Muscle layer of colon (tissue), 2 donors: ENCODE results near the gene PRR35.

Experiments
- H3K27ac ChIP-seq: one replicate; pipeline ENCODE4 v1.7.0; 2013; ENCODE audit warnings: low read depth, mild to moderate bottlenecking, low read length, moderate library complexity
- H3K27me3 ChIP-seq, 2 donors: one replicate each; pipeline ENCODE4 v1.7.0; 2013; ENCODE audit warnings: low read length in 2 of 2, mild to moderate bottlenecking in 2 of 2; ENCODE audit not compliant: insufficient read depth in 2 of 2, control insufficient read depth in 1 of 2
- H3K36me3 ChIP-seq: one replicate; pipeline ENCODE4 v1.7.0; 2013; ENCODE audit warnings: mild to moderate bottlenecking, low read length; ENCODE audit not compliant: insufficient read depth
- H3K4me1 ChIP-seq: one replicate; pipeline ENCODE4 v1.7.0; 2013; ENCODE audit warnings: mild to moderate bottlenecking, low read length; ENCODE audit not compliant: insufficient read depth
- H3K4me3 ChIP-seq, 2 donors: one replicate each; pipeline ENCODE4 v1.7.0; 2013; ENCODE audit warnings: low read length in 2 of 2, low read depth in 1 of 2, mild to moderate bottlenecking in 1 of 2, moderate library complexity in 1 of 2
- H3K9ac ChIP-seq: one replicate; pipeline ENCODE4 v1.7.0; 2013; ENCODE audit warnings: low read length
- H3K9me3 ChIP-seq: one replicate; pipeline ENCODE4 v1.7.0; 2013; ENCODE audit warnings: mild to moderate bottlenecking, low read length
- donor health status: abdominal sarcoma.
- donor health status: Adenocarcinoma of cecum.

The PRR35 gene

GRCh38 chr16:540645-541340 lies 19.4 kb upstream of the PRR35 start:
- Histone ChIP-seq H3K9ac (no peak overlapping the region), H3K9me3 (no peaks in the 10 kb centered on the region), H3K4me1 (no peaks in the 10 kb centered on the region), H3K36me3 (no peaks in the 10 kb centered on the region), H3K27me3 (no peaks in the 10 kb centered on the region), H3K4me3 (no peak overlapping the region), H3K27ac (no peak overlapping the region)

GRCh38 chr16:543301-544164 lies 16.7 kb upstream of the PRR35 start:
- no peak overlapping the region for H3K9ac ChIP-seq
- H3K27me3 ChIP-seq, result no peaks in the 10 kb centered on the region
- no peak overlapping the region for H3K27ac ChIP-seq
- no peak overlapping the region for H3K4me3 ChIP-seq
- H3K4me1 ChIP-seq, result no peaks in the 10 kb centered on the region
- no peaks in the 10 kb centered on the region for H3K36me3 ChIP-seq
- no peaks in the 10 kb centered on the region for H3K9me3 ChIP-seq

- H3K4me3 ChIP-seq, result no peak overlapping the region
- no peaks in the 10 kb centered on the region for H3K4me1 ChIP-seq
- no peaks in the 10 kb centered on the region for H3K36me3 ChIP-seq
- no peaks in the 10 kb centered on the region for H3K9me3 ChIP-seq
- H3K27ac ChIP-seq, result no peak overlapping the region
- H3K9ac ChIP-seq, result no peak overlapping the region
- H3K27me3 ChIP-seq, result no peaks in the 10 kb centered on the region
Observed at GRCh38 chr16:544517-544916, 15.7 kb upstream of the PRR35 start.

GRCh38 chr16:546909-547770 lies 13.1 kb upstream of the PRR35 start:
- Histone ChIP-seq H3K4me1 (no peaks in the 10 kb centered on the region), H3K4me3 (no peak overlapping the region), H3K9ac (no peak overlapping the region), H3K9me3 (no peaks in the 10 kb centered on the region), H3K36me3 (no peaks in the 10 kb centered on the region), H3K27ac (no peak overlapping the region), H3K27me3 (no peaks in the 10 kb centered on the region)

- Histone ChIP-seq H3K36me3 (no peaks in the 10 kb centered on the region), H3K9me3 (no peaks in the 10 kb centered on the region), H3K4me1 (no peaks in the 10 kb centered on the region), H3K27ac (no peak overlapping the region), H3K27me3 (no peaks in the 10 kb centered on the region), H3K9ac (no peak overlapping the region), H3K4me3 (no peak overlapping the region)
Observed at GRCh38 chr16:548586-548985, 11.6 kb upstream of the PRR35 start.

GRCh38 chr16:549544-550263 lies 10.5 kb upstream of the PRR35 start:
- no peaks in the 10 kb centered on the region for H3K36me3 ChIP-seq
- H3K9ac ChIP-seq, result no peak overlapping the region
- no peaks in the 10 kb centered on the region for H3K27me3 ChIP-seq
- no peak overlapping the region for H3K27ac ChIP-seq
- no peaks in the 10 kb centered on the region for H3K9me3 ChIP-seq
- no peak overlapping the region for H3K4me3 ChIP-seq
- no peaks in the 10 kb centered on the region for H3K4me1 ChIP-seq

GRCh38 chr16:551210-551609 lies 9.0 kb upstream of the PRR35 start:
- Histone ChIP-seq H3K27me3 (no peaks in the 10 kb centered on the region), H3K9ac (no peak overlapping the region), H3K9me3 (no peaks in the 10 kb centered on the region), H3K27ac (no peak overlapping the region), H3K4me3 (no peak overlapping the region), H3K36me3 (no peaks in the 10 kb centered on the region), H3K4me1 (no peaks in the 10 kb centered on the region)

GRCh38 chr16:552171-552570 lies 8.0 kb upstream of the PRR35 start:
- H3K9me3 ChIP-seq, result no peaks in the 10 kb centered on the region
- H3K4me3 ChIP-seq, result no peak overlapping the region
- no peak overlapping the region for H3K9ac ChIP-seq
- H3K36me3 ChIP-seq, result no peaks in the 10 kb centered on the region
- no peak overlapping the region for H3K27ac ChIP-seq
- H3K4me1 ChIP-seq, result no peaks in the 10 kb centered on the region
- H3K27me3 ChIP-seq, result no peaks in the 10 kb centered on the region

- Histone ChIP-seq H3K9ac (no peak overlapping the region), H3K36me3 (no peaks in the 10 kb centered on the region), H3K27me3 (peaks cover 0 to 4% of the 10 kb centered on the region in 2 donors)
Observed at GRCh38 chr16:553601-554296, 6.4 kb upstream of the PRR35 start.

GRCh38 chr16:554297-554621 lies 5.9 kb upstream of the PRR35 start:
- H3K4me1 ChIP-seq, result no peaks in the 10 kb centered on the region
- H3K36me3 ChIP-seq, result no peaks in the 10 kb centered on the region
- H3K4me3 ChIP-seq, result no peak overlapping the region

More at GRCh38 chr16:553601-554296, 6.4 kb upstream of the PRR35 start:
- no peak overlapping the region for H3K27ac ChIP-seq
- no peaks in the 10 kb centered on the region for H3K9me3 ChIP-seq
- no peaks in the 10 kb centered on the region for H3K4me1 ChIP-seq
- no peak overlapping the region for H3K4me3 ChIP-seq

More at GRCh38 chr16:554297-554621, 5.9 kb upstream of the PRR35 start:
- no peaks in the 10 kb centered on the region for H3K9me3 ChIP-seq
- no peak overlapping the region for H3K9ac ChIP-seq
- H3K27me3 ChIP-seq, result peaks cover 0 to 9% of the 10 kb centered on the region in 2 donors
- no peak overlapping the region for H3K27ac ChIP-seq
